Activated T-cell treated with anti-CD3 and anti-CD28 coated beads, Interleukin-2, amount 50 U/mL, for 72 hours (primary cell): ENCODE results near the gene CNTNAP5. TPM values are rescaled to one million over a fixed set of nuclear protein-coding genes. Genes with fewer than 3 reads are reported as not detected.

Experiments used
- ATAC-seq, 2 donors: fragments of 150-1000 bp; cut with Tn5 transposase; replicated peaks in 1 of 2; 2 replicates each; pipeline ENCODE4 v1.10.0; 2021; ENCODE audit warnings: moderate library complexity in 2 of 2, mild to moderate bottlenecking in 1 of 2
- DNase-seq, 2 donors: peaks; one replicate each; pipeline ENCODE4 v3.0.0; 2021 to 2022; ENCODE audit warnings: mixed read lengths in 1 of 2
- H3K27ac Mint-ChIP-seq: one replicate; pipeline ENCODE4 v1.8.0; 2022; ENCODE audit warnings: mild to moderate bottlenecking, moderate library complexity, mixed read lengths
- H3K27me3 Mint-ChIP-seq: one replicate; pipeline ENCODE4 v1.8.0; 2022; ENCODE audit warnings: low read depth, mixed read lengths
- H3K36me3 Mint-ChIP-seq, 2 donors: one replicate each; pipeline ENCODE4 v1.8.0; 2022; ENCODE audit warnings: mixed read lengths in 2 of 2, mild to moderate bottlenecking in 1 of 2; ENCODE audit not compliant: insufficient read depth in 2 of 2
- H3K4me1 Mint-ChIP-seq: one replicate; pipeline ENCODE4 v1.8.0; 2022; ENCODE audit warnings: low read depth, mixed read lengths
- H3K4me3 Mint-ChIP-seq, 2 donors: one replicate each; pipeline ENCODE4 v1.8.0; 2022; ENCODE audit warnings: mild to moderate bottlenecking in 2 of 2, mixed read lengths in 2 of 2, moderate library complexity in 2 of 2
- H3K9me3 Mint-ChIP-seq, 2 donors: one replicate each; pipeline ENCODE4 v1.8.0; 2022; ENCODE audit warnings: mixed read lengths in 2 of 2
- total RNA-seq, 2 donors: library from RNA; stranded (reverse); gene quantifications; one replicate each; pipeline ENCODE4 v1.2.3, GENCODE V29; 2022

The CNTNAP5 gene
- total RNA-seq, 2 donors from 2014 or later: not detected

DNA sequence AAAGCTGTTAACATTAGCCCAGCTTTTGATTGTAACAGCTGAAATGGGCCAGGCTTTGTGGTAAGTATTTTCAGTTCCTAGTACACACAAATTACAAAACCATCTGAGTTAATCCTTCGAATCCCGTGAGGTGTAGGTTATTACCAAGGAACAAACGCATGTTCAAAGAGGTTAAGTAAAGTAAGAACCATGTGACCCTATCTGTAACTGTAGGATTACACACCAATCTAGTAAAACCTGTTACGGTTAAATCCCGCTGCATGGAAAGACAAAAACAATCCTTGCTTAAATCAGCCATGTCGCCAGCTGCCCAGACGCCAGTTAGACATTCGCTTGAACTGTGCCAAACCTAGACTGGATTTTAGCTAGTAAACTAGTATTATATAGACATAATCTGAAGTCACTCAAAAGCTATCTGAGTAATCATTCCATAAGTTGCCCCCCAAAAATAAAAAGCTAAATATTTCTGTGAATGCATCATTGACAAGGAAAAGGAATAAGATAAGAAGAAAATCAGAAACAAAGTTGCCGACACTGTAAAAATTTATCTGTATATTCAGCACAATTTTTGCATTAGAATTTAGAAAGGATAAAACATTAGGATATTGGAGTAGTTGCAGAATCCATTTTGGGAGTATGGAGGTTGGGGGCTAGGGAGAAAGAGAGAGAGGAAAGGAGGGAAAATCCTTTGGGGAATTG is 638.0 kb downstream of the CNTNAP5 start:
- no peaks in the 10 kb centered on the region for H3K27me3 Mint-ChIP-seq
- DNase-seq (no peak), ATAC-seq (no peak)
- no peaks in the 10 kb centered on the region for H3K4me1 Mint-ChIP-seq
- peaks cover 9 to 10% of the 10 kb centered on the region in 2 donors for H3K9me3 Mint-ChIP-seq
- no peaks in the 10 kb centered on the region for H3K36me3 Mint-ChIP-seq
- no peak overlapping the region for H3K4me3 Mint-ChIP-seq
- no peak overlapping the region for H3K27ac Mint-ChIP-seq

- Mint-ChIP-seq H3K36me3 (no peaks in the 10 kb centered on the region), H3K4me1 (no peaks in the 10 kb centered on the region), H3K4me3 (no peak overlapping the region), H3K27me3 (no peaks in the 10 kb centered on the region), H3K27ac (no peak overlapping the region), H3K9me3 (peaks cover 9 to 10% of the 10 kb centered on the region in 2 donors)
- ATAC-seq: no peak
- no peak for DNase-seq
Observed at GRCh38 chr2:124663645-124663997, 638.5 kb downstream of the CNTNAP5 start.

- DNase-seq (no peak), ATAC-seq (no peak)
- H3K9me3 Mint-ChIP-seq: peaks cover 7 to 9% of the 10 kb centered on the region in 2 donors
- no peaks in the 10 kb centered on the region for H3K36me3 Mint-ChIP-seq
- H3K27me3 Mint-ChIP-seq: no peaks in the 10 kb centered on the region
- no peak overlapping the region for H3K27ac Mint-ChIP-seq
- H3K4me3 Mint-ChIP-seq: no peak overlapping the region
- H3K4me1 Mint-ChIP-seq: no peaks in the 10 kb centered on the region
Observed at GRCh38 chr2:124664363-124664762, 639.3 kb downstream of the CNTNAP5 start.

DNA sequence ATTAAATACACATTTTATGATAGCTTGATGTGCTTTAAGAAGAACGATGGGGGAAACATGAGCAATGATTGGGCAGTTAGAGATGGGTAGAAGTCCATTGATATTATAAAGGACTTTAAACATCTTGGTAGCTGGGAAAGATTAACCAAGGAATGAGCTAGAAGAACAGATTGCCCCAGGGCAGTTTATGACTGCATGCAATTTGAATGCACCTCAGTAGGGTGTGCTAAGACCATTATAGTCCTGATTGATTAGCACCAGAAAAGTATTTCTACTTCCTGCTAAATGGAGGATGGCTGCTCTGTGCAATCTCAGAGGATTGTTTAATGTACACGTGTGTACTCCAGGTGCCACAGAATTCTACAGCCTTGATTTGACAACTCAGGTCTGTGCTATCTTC is 641.9 kb downstream of the CNTNAP5 start:
- Mint-ChIP-seq H3K36me3 (no peaks in the 10 kb centered on the region), H3K27ac (no peak overlapping the region), H3K9me3 (peaks cover 9 to 13% of the 10 kb centered on the region in 2 donors), H3K4me1 (no peaks in the 10 kb centered on the region), H3K4me3 (no peak overlapping the region), H3K27me3 (no peaks in the 10 kb centered on the region)
- ATAC-seq (no peak), DNase-seq (no peak)

- Mint-ChIP-seq H3K4me1 (no peaks in the 10 kb centered on the region), H3K4me3 (no peak overlapping the region), H3K36me3 (no peaks in the 10 kb centered on the region), H3K27me3 (no peaks in the 10 kb centered on the region), H3K27ac (no peak overlapping the region), H3K9me3 (peaks cover 9 to 13% of the 10 kb centered on the region in 2 donors)
- DNase-seq (no peak), ATAC-seq (no peak)
Observed at GRCh38 chr2:124668161-124668560, 643.1 kb downstream of the CNTNAP5 start.

DNA sequence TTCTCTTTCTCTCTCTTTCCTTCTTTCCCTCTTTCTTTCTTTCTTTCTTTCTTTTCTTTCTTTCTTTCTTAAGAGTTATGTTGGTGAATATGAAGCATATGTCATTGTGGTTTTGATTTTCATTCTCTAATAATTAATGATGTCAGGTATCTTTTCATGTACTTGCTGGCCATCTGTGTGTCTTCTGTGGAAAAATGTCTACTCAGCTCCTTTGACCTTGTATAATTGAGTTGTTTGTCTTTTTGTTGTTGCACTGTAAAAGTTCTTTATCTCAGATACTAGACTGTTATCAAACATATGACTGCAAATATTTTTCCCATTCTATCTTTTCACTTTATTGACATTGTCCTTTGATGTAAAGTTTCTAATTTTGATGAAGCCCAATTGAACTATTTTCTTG is 645.1 kb downstream of the CNTNAP5 start:
- no peaks in the 10 kb centered on the region for H3K27me3 Mint-ChIP-seq

DNA sequence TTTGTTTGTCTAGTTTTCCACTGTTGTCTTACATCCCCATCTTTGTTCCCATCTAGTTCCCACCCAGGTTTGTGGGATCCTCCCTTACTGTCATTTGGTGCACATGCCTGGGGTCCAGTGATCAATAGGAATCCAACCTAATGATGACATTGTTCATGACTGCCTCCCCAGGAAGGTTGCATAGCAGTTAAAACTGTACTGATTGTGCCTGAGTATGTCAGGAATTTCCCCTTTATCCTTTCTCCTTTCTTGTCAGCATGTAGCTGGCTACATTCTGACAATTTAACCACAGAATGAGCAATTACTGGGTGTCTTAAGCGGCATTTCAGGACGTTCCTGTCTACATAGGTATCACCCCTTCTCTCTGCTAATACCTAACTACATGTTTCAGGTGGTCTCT is 653.0 kb downstream of the CNTNAP5 start:
- Mint-ChIP-seq H3K27ac (no peak overlapping the region), H3K9me3 (peaks cover 6 to 13% of the 10 kb centered on the region in 2 donors)

More for the DNA sequence above, 645.1 kb downstream of the CNTNAP5 start:
- Mint-ChIP-seq H3K4me3 (no peak overlapping the region), H3K9me3 (peaks cover 9 to 13% of the 10 kb centered on the region in 2 donors), H3K4me1 (no peaks in the 10 kb centered on the region), H3K36me3 (no peaks in the 10 kb centered on the region), H3K27ac (no peak overlapping the region)
- ATAC-seq (no peak), DNase-seq (no peak)

GRCh38 chr2:124683536-124684428 is 658.7 kb downstream of the CNTNAP5 start:
- Mint-ChIP-seq H3K27me3 (no peaks in the 10 kb centered on the region), H3K4me3 (no peak overlapping the region), H3K4me1 (no peaks in the 10 kb centered on the region), H3K27ac (no peak overlapping the region), H3K36me3 (peaks cover 0 to 2% of the 10 kb centered on the region in 2 donors), H3K9me3 (peaks cover 9 to 11% of the 10 kb centered on the region in 2 donors)
- DNase-seq (no peak), ATAC-seq (no peak)

More for the DNA sequence above, 653.0 kb downstream of the CNTNAP5 start:
- DNase-seq (no peak), ATAC-seq (no peak)
- Mint-ChIP-seq H3K4me1 (no peaks in the 10 kb centered on the region), H3K36me3 (peaks cover 0 to 1% of the 10 kb centered on the region in 2 donors), H3K4me3 (no peak overlapping the region), H3K27me3 (no peaks in the 10 kb centered on the region)

DNA sequence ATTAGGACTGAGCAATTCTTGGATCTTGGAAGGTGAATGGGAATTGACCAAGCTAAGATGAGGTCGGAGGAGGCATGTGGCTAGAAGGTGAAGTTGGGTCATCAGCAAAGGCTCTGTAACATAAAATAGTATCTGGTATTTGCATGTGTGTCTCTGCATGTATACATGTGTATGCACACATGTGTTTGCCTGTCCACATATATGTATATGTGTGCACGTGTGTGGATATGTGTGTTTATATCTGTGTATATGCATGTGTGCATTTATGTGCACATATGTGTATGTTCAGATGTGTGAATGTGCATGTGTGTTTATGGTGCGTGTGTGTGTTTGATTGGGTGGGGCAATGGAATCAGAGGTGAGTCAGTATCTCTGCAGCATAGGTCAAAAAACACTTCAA is 664.3 kb downstream of the CNTNAP5 start:
- ATAC-seq (no peak), DNase-seq (no peak)
- Mint-ChIP-seq H3K36me3 (peaks cover 3 to 7% of the 10 kb centered on the region in 2 donors), H3K27ac (no peak overlapping the region), H3K4me1 (no peaks in the 10 kb centered on the region), H3K27me3 (no peaks in the 10 kb centered on the region), H3K9me3 (peaks cover 18 to 19% of the 10 kb centered on the region in 2 donors), H3K4me3 (no peak overlapping the region)

- H3K27ac Mint-ChIP-seq: no peak overlapping the region
- H3K4me1 Mint-ChIP-seq: no peaks in the 10 kb centered on the region
- peaks cover 3 to 7% of the 10 kb centered on the region in 2 donors for H3K36me3 Mint-ChIP-seq
- ATAC-seq: no peak
- no peak overlapping the region for H3K4me3 Mint-ChIP-seq
- DNase-seq: no peak
- H3K9me3 Mint-ChIP-seq: peaks cover 16 to 19% of the 10 kb centered on the region in 2 donors
- no peaks in the 10 kb centered on the region for H3K27me3 Mint-ChIP-seq
Observed at GRCh38 chr2:124692216-124692615, 667.1 kb downstream of the CNTNAP5 start.

DNA sequence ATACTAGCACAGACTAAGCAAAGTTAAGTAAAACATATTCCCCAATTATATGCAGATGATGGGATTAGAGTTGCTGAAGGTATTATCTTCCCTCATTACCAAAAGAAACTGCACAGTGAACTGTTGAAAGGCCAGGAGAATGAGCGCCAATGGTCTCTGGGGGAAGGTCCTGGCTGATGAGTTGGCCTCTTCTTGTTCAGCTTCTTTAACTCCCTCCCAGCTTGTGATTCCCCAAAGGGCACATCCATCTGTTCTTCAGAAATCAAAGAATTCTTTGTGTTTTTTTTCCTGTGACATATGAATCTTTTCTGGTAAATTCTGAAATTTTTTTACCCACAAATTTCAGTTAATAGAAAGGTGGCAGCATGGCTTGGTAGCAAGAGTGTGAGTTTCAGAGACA is 667.6 kb downstream of the CNTNAP5 start:
- Mint-ChIP-seq H3K27ac (no peak overlapping the region), H3K27me3 (no peaks in the 10 kb centered on the region), H3K9me3 (peaks cover 16 to 18% of the 10 kb centered on the region in 2 donors), H3K36me3 (peaks cover 3 to 7% of the 10 kb centered on the region in 2 donors), H3K4me3 (no peak overlapping the region), H3K4me1 (no peaks in the 10 kb centered on the region)
- no peak for DNase-seq
- ATAC-seq: no peak

DNA sequence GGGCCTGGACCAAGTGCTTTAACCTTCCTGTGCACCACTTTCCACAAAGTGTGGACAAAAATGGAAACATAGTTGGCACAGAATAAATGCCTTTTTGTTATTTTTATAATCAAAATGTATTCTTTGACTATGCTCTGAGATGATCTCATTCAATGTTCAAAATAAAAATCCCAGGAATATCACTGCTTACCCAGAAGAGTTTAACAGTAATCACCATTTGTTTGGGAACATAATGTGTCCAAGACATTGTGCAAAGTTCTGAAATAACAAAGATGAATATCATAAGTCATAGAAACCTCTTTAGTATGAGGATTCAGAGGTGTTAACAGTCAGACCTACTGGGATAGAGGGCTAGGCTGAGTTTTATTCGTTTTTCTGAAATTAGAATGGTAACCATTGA is 668.1 kb downstream of the CNTNAP5 start:
- Mint-ChIP-seq H3K27ac (no peak overlapping the region), H3K36me3 (peaks cover 3 to 7% of the 10 kb centered on the region in 2 donors), H3K27me3 (no peaks in the 10 kb centered on the region), H3K4me3 (no peak overlapping the region), H3K4me1 (no peaks in the 10 kb centered on the region), H3K9me3 (peaks cover 15 to 18% of the 10 kb centered on the region in 2 donors)
- ATAC-seq (no peak), DNase-seq (no peak)

DNA sequence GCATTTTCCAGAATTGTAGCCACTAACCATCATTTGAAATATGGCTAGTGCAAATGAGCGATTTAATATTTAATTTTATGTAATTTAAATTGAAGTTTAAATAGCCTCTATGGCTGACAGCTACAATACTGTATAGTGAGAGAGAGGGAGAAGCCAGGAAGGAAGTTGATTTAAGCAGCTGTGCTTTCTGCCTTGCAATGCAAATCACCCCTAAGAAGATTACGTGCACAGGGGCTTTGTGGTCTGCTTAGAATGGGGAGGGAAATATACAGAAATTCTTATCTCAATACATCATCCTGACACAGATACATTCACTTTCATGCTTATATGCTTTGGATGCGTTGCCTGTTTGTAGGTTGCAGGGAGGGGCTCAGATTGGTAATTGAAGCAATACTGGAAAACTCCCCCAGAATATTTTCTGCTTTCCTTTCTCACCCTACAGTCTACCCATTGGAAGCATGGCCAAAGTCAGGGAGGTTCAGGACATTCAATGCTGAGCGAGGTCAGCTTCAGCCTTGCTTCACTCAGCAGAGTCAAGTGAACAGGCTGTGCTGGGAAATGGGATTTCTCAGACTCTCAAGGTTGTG is 674.0 kb downstream of the CNTNAP5 start:
- Mint-ChIP-seq H3K4me3 (no peak overlapping the region), H3K27ac (no peak overlapping the region), H3K4me1 (no peaks in the 10 kb centered on the region), H3K36me3 (peaks cover 1 to 2% of the 10 kb centered on the region in 2 donors), H3K9me3 (peaks cover 5 to 6% of the 10 kb centered on the region in 2 donors), H3K27me3 (no peaks in the 10 kb centered on the region)
- ATAC-seq: no peak
- no peak for DNase-seq
